ENCODE results near the gene NEDD4L.
"Not testable (repeated sequence)": the region's sequence is repeated elsewhere in the genome, so short reads cannot be mapped to it uniquely, and the experiment has no call there.

NEDD4L gene

DNA sequence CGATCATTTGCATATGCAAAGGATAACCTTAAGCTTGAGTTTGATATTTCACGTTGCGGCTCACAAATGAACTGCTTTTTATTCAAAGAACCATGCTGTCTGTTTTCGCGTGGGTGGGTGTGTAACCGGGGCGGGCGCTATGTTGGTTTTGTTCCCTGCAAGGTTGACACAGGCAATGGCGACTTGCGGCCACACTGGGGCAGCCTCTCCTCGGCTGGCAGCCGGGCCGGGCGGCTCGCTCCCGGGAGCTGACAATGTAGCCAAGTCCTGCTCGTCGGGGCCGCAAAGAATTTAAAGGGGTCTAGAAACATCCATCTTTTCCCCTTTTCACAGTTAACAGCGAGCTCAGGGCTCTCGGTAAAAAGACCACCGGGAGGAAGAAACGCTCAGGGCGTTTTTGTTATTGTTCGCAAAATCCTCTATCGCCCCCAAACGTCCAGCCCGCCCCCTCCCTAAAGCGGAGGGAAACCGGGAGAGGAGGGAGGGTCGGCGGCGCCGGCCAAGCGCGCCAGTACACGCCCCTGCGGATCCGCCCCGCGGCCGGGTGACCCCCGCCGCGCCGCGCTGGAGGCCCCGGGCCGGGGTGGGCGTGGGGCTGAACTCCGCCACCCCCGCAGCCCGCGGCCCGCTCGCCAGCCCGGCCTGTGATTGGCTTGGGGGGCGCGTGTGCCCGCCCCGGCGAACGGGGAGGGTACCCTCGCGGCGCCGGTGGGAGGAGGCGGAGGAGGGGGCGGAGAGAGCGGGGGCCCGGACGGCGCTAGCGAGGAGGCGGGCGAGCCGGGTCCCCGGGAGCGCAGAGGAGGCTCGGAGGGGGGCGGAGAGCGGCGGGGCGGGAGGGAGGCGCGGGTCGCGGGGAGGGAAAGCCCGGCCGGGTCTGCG lies at the start of gene NEDD4L:
NEDD4L (plus strand) TSS at position 736 of the 879 bp plus-strand sequence. CDS start 435 bp downstream, outside the sequence.
- peak; percentile 68 to 81 for DNase-seq

DNA sequence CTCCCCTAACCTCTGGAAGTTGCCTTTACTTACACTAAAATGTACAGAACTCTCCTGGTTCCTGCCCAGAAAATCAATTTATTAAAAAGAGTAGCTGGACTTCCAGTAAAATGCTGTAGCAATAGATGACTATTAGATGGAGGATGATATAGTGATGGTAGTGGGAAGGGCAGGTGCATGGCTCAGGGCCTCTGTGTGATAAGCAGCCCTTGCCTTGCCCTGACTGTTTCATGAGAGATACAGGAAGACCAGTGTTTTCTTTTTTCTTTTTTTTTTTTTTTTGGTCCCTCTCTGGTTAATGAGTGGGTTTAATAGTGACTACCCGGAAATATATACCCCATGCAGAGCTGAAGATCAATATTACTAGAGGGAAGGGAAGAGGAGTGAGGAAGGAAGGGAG lies 48.7 kb upstream of the NEDD4L start:
- no peak for DNase-seq

GRCh38 chr18:57996894-57997293 lies 47.1 kb upstream of the NEDD4L start:
- DNase-seq, result not testable (repeated sequence)

- DNase-seq, result no peak
These were observed 46.2 kb upstream of the NEDD4L start for GRCh38 chr18:57997820-57998219.

DNA sequence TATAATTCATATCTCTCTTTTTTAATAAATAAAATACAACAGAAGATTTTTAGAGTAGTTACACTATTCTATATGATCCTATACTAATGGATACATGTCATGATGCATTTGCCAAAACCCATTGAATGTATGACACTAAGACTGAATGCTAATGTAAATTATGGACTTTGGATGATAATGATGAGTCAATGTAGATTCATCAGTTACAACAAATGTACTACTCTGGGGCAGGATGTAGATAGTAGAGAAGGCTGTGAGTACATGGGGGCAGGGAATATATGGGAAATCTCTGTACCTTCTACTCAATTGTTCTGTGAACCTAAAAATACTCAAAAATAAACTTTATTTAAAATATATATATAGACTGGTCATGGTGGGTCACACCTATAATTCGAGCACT lies 45.6 kb upstream of the NEDD4L start:
- no peak for DNase-seq

DNA sequence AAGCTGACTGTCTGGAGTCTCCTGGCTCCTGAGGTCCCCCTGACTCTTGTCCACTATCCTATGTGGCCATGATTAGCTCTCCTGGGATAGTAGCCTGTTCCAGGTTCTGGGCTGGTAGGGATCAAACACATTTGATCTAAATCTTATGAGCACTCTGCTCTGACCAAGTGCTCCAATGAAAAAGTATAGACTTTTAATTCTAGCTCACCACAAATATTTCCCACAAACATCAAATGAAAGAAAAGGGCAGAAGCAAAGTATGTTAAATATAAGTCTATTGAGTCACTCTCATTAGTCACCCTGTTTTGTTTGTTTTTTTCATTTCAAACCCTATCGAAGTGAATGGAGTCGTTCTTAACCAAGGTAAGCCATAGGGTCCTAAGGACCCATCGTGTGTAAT lies 39.7 kb upstream of the NEDD4L start:
- DNase-seq, result no peak

GRCh38 chr18:58005011-58005410 lies 39.0 kb upstream of the NEDD4L start:
- no peak for DNase-seq

DNA sequence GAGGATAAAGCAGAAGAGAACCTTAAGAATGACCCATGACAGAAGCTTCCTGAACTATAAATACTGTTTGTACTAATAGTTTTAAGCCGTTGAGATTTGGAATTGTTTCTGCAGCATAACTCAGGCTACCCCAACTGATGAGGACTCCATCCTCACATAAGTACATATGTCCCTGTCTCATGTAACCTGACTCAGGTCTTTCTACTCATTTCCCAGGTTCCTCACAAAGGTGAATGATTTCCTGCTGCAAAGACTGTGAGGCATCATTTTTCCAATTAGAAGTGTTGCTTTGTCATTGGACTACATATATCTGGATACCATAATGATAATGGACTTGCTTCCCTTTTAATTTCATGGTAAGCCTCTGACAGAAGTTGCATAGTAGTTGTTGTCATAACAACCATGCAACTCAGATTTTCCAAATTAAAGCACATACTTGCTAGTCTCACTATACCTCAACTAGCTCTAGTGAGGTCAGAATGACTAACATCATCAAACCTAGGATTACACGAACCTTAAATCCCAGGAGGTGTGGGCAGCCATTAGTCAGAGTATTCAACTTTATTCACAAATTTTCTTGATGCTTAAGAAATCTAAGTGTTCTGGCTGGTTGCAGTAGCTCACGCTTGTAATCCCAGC lies 38.0 kb upstream of the NEDD4L start:
- DNase-seq, result no peak

DNA sequence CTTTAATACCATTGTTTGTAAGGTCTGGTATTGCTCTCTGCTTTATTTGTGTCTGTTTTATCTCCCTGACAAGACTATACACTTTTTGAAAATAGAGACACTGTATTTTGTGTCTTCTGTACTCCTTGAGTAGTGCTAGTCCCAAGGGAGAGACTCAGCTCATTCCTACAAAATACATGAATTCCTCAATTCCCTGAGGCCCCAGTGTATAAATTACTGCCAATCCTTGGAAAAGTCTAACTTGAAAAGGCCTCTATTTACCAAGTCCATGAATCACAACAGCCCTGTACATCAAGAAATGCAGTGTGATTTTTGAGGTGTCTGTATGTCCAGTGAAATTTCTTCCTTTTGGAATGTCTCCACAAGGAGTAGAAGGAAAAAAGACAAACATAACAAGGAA lies 34.9 kb upstream of the NEDD4L start:
- DNase-seq, result no peak

- no peak for DNase-seq
These were observed 33.8 kb upstream of the NEDD4L start for GRCh38 chr18:58010265-58010664.

DNA sequence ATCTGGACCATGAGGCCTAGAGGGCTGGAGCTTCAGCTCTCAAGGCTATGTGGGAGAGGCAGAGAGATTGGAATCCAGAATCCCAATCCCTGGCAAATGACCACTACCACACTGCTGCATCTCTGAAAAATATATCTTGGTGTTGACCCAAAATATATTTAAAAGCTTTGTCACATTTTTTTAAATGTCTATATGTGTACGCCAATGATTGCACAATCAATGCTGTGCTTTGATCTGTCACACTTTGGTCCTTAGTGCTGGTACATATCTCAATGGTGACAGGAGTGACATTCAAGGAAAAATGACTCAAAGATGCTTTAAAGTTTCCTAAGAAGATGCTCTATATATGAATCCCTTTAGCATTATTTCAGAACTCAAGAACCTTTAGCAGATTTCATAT lies 31.7 kb upstream of the NEDD4L start:
- no peak for DNase-seq

- no peak for DNase-seq
These were observed 30.5 kb upstream of the NEDD4L start for GRCh38 chr18:58013241-58014211.

- peak in 1 of 2 donors; percentile 54 for DNase-seq
These were observed 28.8 kb upstream of the NEDD4L start for GRCh38 chr18:58015065-58015780.

DNA sequence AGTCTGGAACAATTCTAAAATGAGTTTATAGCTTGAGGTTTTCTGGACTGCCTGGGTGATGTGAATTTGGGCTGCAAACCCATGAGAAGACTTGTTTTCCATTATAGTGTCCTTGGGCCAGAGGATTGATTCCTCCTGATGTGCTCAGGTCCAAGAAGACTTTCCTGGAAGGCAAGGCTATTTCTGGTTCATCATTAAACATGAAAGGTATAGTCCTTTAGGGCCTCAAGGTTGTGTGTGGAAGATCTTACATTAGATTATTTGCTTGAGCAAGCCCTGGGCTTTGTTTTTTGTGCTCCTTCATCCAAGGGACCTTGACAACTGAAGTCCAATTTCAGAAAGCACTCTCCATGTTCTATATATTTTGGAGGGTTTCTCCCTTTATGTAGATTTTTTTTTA lies 26.8 kb upstream of the NEDD4L start:
- no peak for DNase-seq

DNA sequence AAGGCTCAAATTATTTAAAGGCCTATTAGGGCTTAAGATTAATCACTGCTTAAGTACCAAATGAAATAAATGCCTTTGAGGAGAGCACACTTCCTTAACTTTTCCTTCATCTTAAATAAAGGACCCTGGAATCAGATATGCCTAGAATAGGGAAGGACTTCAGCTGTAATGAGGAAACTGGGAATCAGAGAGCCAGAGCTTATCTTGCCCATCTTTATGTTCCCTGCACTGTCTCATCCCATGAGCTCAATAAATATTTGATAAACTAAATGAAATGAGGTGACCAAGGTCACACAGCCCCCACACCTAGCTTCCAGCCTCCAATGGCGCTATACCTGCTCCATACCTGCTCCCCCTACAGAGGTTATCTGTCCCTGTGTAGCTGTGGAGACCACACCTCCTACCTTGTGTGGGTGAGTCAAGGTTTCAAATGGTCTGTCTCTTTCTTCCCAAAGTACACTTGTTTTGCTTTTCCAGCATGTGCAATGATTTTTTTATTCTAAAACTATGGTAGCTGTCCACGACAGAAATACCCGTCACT lies 23.4 kb upstream of the NEDD4L start:
- DNase-seq, result no peak

DNA sequence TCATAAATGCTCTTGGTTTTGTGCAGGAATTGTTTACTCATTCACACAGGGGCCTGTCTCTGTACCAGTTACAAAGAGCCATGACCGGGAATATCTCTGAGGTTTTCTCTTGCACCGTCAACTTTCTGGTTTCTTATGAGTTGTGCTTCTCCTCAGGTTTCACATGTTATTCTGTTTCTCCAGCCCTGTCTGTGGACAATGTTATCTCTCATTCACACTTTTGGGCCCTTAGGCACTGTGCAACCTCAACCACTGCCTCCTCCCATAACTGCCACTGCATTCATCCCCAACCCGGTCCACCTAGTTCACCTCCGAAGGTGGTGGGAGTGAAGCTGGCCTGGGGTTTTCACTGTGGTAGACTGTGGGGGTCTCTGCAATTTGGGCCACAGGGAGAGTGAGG lies 22.5 kb upstream of the NEDD4L start:
- no peak for DNase-seq

GRCh38 chr18:58023108-58023507 lies 20.9 kb upstream of the NEDD4L start:
- no peak for DNase-seq

GRCh38 chr18:58024139-58024538 lies 19.9 kb upstream of the NEDD4L start:
- no peak for DNase-seq

DNA sequence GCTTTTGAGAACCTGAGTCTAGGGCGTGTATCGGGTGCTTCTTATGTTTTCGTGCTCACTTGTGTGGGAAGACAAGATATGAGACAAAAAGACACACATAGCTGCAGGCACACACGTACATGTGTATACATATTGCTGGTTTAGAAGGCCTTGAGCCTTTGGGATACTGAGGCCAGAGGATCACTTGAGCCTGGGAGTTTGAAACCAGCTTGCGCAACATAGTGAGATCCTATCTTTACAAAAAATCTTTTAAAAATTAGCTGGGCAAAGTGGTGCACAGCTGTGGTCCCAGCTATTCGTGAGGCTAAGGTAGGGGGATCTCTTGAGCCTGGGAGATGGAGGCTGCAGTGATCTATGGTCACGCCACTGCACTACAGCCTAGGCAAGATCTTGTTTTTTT lies 18.8 kb upstream of the NEDD4L start:
- no peak for DNase-seq

GRCh38 chr18:58025733-58026132 lies 18.3 kb upstream of the NEDD4L start:
- no peak for DNase-seq

DNA sequence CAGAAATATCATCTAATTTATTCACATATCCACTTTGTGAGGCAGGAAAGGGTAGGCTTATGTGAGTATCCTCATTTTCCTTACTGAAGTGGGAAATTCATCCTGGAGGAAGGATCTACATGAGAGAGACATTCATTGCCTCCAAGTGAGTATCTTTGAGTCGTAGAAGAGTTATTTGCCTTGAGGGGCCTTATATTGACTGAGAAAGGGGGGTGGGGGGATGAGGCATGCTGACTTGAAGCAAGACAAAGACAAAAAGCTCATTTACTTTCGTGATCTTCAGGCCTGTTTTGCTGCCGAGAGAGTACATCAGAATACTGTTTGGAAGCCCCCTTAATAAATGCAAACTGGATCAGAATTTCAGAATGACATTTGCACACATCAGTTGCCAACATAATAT lies 17.6 kb upstream of the NEDD4L start:
- no peak for DNase-seq

DNA sequence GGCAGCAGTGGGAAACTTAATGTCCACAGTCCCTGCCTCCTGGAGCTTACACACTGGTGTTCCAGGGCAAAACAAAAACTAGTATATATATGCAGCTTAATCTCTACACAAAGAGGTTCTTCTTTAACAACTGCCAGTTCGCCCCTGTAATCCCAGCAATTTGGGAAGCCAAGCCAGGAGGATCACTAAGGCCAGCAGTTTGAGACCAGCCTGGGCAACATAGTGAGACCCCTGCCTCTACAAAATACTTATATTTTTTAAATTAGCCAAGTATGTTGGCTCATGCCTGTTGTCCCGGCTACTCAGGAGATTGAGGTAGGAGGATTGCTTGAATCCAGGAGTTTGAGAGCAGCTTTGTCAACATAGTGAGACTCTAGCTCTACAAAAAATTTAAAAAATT lies 17.2 kb upstream of the NEDD4L start:
- DNase-seq, result no peak
